SK-N-MC (cell line): ENCODE results near the gene CLMP.

ENCODE experiments used
- EZH2 ChIP-seq: fragments of 200-600 bp; sonication (generic); IDR thresholded peaks from one replicate; pipeline ENCODE4 v1.6.1; 2017; ENCODE audit warnings: antibody characterized with exemption
- POLR2AphosphoS5 ChIP-seq: IDR thresholded peaks from 2 replicates; pipeline ENCODE4 v1.6.1; 2012; ENCODE audit warnings: mild to moderate bottlenecking, low read depth, low read length, borderline replicate concordance

DNA sequence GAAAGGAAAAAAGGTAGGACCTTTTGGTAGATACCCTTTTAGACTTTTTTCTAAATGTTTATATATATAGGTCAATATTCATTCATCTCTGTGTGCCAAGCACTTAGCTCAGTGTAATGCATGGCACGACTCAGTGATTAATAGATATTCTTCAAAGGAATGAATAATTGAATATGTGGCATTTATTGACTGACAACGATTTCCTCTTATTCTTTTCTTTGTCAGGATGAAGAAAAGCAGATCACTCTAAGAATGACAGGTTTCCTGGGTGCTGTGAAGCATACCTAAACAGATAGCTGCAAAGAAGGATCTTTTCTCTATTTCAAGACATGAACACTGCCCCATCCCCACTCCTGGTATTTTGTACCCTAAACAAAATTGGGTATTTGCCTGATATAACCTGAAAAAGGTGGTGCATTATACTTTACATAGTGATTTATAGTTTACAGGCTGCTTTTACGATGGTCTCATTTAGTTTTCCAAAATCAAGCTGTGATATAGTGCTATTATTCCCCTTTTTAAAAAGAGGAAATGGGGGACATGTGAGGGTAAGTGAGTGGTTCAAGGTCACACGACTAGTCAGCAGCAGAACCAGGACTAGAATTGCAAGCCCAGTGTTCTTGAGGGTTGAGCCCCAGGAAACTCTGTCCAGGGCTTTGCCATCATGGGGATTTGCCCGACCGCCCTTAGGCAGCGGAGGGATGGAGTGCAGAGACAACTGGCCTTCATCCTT lies 32.9 kb upstream of the CLMP start:
- no peak for TF ChIP-seq EZH2
- no peak for TF ChIP-seq POLR2AphosphoS5
